ENCODE data around the gene PDE8B.

Gene PDE8B

GRCh38 chr5:77259476-77259875 is 49.0 kb downstream of the PDE8B start:
- no peak for TF ChIP-seq CTCF (IDR thresholded peaks at IDR 0.05; ENCODE audit: low read depth, low read length, missing control alignments)
- DNase-seq (ENCODE audit: extremely low read depth, low read depth): no peak
- no peak overlapping the region for H3K4me3 ChIP-seq (replicated peaks; ENCODE audit: low read depth, low read length)

- H3K4me3 ChIP-seq (replicated peaks; ENCODE audit: low read depth, low read length): no peak overlapping the region
- no peak for DNase-seq (ENCODE audit: extremely low read depth, low read depth)
- no peak for TF ChIP-seq CTCF (IDR thresholded peaks at IDR 0.05; ENCODE audit: low read depth, low read length, missing control alignments)
Measured at GRCh38 chr5:77262697-77263096, 52.2 kb downstream of the PDE8B start.

- TF ChIP-seq CTCF (IDR thresholded peaks at IDR 0.05; ENCODE audit: low read depth, low read length, missing control alignments): no peak
- peak; percentile 27 for DNase-seq (ENCODE audit: extremely low read depth, low read depth)
- H3K4me3 ChIP-seq (replicated peaks; ENCODE audit: low read depth, low read length): no peak overlapping the region
Measured at GRCh38 chr5:77266291-77266690, 55.8 kb downstream of the PDE8B start.

GRCh38 chr5:77267496-77267895 is 57.0 kb downstream of the PDE8B start:
- DNase-seq (ENCODE audit: extremely low read depth, low read depth): no peak
- no peak overlapping the region for H3K4me3 ChIP-seq (replicated peaks; ENCODE audit: low read depth, low read length)
- no peak for TF ChIP-seq CTCF (IDR thresholded peaks at IDR 0.05; ENCODE audit: low read depth, low read length, missing control alignments)

GRCh38 chr5:77272206-77272605 is 61.7 kb downstream of the PDE8B start:
- no peak for DNase-seq (ENCODE audit: extremely low read depth, low read depth)
- H3K4me3 ChIP-seq (replicated peaks; ENCODE audit: low read depth, low read length): no peak overlapping the region
- no peak for TF ChIP-seq CTCF (IDR thresholded peaks at IDR 0.05; ENCODE audit: low read depth, low read length, missing control alignments)

GRCh38 chr5:77277759-77278158 is 67.3 kb downstream of the PDE8B start:
- no peak overlapping the region for H3K4me3 ChIP-seq (replicated peaks; ENCODE audit: low read depth, low read length)
- no peak for DNase-seq (ENCODE audit: extremely low read depth, low read depth)
- no peak for TF ChIP-seq CTCF (IDR thresholded peaks at IDR 0.05; ENCODE audit: low read depth, low read length, missing control alignments)

- no peak for DNase-seq (ENCODE audit: extremely low read depth, low read depth)
- TF ChIP-seq CTCF (IDR thresholded peaks at IDR 0.05; ENCODE audit: low read depth, low read length, missing control alignments): no peak
Measured at GRCh38 chr5:77280036-77280435, 69.6 kb downstream of the PDE8B start.

More at GRCh38 chr5:77280036-77280435, 69.6 kb downstream of the PDE8B start:
- no peak overlapping the region for H3K4me3 ChIP-seq (replicated peaks; ENCODE audit: low read depth, low read length)

Data from HFF-Myc (cell line).